Measurements from ENCODE around the gene SAMM50.
"Not testable (repeated sequence)": the region's sequence is repeated elsewhere in the genome, so short reads cannot be mapped to it uniquely, and the experiment has no call there.

SAMM50 gene

DNA sequence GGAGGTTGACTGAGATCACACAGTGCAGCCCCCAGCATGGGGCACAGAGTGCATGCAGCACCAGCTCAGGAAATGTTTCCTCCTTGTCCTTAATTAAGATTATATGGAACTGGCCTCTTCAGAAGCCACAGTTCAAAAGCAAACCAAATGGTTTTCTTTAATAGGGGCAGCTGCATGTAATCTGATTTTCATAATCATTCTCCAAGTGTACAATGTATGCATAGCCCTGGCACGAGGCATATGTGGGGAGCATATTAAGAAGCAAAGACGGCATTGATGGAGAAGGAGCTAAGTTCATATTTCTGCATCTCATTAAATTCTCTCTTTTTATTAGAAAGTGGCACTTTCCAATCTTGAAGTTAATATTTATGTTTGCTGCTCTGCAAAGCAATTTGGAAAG, 59.0 kb downstream of the SAMM50 start:
- no peak overlapping the region for H3K4me3 ChIP-seq (ENCODE audit: low read length)
- TF ChIP-seq ZNF274 (IDR thresholded peaks at IDR 0.05; ENCODE audit: low read depth, low read length), result no peak

DNA sequence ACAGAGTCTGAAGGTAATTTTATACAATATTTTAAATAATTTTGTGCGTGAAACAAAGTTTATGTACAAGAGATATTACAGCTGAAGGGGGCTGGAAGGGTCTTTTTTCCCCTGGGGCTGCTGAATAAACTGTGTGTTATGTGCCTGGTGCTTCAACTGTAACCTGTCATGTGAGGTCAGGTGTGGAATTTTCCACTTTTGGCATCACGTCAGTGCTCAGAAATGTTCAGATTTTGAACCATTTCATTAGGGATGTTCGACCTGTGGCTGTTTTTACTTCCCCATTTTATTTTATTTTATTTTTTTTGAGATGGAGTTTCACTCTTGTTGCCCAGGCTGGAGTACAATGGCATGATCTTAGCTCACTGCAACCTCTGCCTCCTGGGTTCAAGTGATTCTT, 61.3 kb downstream of the SAMM50 start:
- H3K4me3 ChIP-seq (ENCODE audit: low read length), result not testable (repeated sequence)

- H3K4me3 ChIP-seq (ENCODE audit: low read length), result no peak overlapping the region
- no peak for TF ChIP-seq ZNF274 (IDR thresholded peaks at IDR 0.05; ENCODE audit: low read depth, low read length)
Observed at GRCh38 chr22:44018594-44018993, 63.4 kb downstream of the SAMM50 start.

- no peak overlapping the region for H3K4me3 ChIP-seq (ENCODE audit: low read length)
- TF ChIP-seq ZNF274 (IDR thresholded peaks at IDR 0.05; ENCODE audit: low read depth, low read length), result no peak
Observed at GRCh38 chr22:44019416-44019815, 64.2 kb downstream of the SAMM50 start.

DNA sequence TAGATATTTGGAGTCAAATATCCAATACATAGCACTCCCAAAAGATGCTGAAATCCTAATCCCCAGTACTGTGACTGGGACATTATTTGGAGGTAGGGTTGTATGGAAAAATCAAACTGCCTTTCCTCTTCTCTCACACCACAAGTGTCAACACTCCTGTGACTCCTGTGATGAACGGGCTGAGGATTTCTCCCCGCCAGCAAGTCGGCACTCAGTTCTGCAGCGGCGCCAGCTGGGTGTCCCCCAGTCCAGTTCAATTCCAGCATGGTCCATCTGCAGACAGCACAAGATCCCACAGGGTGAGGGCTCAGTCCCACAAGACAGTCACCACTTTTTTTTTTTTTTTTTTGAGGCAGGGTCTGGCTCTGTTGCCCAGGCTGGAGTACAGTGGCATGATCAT, 64.6 kb downstream of the SAMM50 start:
- TF ChIP-seq ZNF274 (IDR thresholded peaks at IDR 0.05; ENCODE audit: low read depth, low read length), result no peak

GRCh38 chr22:44020981-44021380, 65.7 kb downstream of the SAMM50 start:
- no peak overlapping the region for H3K4me3 ChIP-seq (ENCODE audit: low read length)
- TF ChIP-seq ZNF274 (IDR thresholded peaks at IDR 0.05; ENCODE audit: low read depth, low read length), result no peak

More for the DNA sequence above, 64.6 kb downstream of the SAMM50 start:
- H3K4me3 ChIP-seq (ENCODE audit: low read length), result no peak overlapping the region

DNA sequence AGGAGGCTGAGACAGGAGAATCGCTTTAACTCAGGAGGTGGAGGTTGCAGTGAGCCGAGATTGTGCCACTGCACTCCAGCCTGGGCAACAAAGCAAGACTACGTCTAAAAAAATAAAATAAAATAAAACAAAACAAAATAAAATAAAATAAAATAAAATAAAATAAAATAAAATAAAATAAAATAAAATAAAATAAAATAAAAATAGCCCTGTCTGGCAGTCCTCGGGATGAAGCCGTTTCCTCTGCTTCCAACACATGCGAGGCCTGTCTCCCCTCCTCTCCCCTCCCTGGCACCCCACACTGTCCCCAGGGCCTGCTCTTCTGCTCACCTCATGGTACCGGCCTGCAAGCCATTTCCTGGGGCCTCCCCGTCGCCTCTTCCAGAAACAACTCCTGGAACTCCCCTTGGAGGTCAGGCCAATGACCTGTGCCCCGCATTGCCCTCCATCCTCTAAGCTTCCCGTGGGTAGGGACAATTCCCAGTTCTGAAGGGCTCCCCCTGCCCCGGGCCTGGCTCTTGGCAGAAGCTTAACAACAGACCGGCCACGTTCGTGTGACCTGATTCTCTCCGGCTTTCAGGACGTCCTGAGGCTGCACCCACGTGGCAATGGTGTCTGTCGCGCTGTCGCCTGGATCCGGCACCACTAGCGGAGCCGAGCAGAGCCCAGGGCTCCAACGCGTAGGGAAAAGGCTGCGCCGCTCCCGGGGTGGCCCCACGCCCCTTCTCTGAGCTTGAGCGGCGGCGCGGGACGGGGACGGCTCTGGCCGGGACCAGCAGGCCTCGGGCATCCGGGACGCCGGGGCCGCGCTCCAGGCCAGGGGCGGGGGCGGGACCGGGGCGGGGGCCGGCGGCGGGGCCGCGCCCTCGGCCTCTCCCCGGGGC, 68.4 kb downstream of the SAMM50 start:
- no peak for TF ChIP-seq ZNF274 (IDR thresholded peaks at IDR 0.05; ENCODE audit: low read depth, low read length)
- H3K4me3 ChIP-seq (ENCODE audit: low read length), result peak overlapping the region; percentile 79; the same call in 1 of the 2 replicates

- peak within 1 kb of the TSS; percentile 83 for H3K4me3 ChIP-seq (ENCODE audit: low read length)
- no peak for TF ChIP-seq ZNF274 (IDR thresholded peaks at IDR 0.05; ENCODE audit: low read depth, low read length)
Observed at GRCh38 chr22:44024288-44024921, 69.2 kb downstream of the SAMM50 start, which contains the start of gene PARVB. TSS of gene PARVB (plus strand) at chr22:44024302. CDS start at chr22:44024340, 38 bp downstream.

GRCh38 chr22:44025171-44026065, 70.2 kb downstream of the SAMM50 start:
- peak overlapping the region; percentile 83 for H3K4me3 ChIP-seq (ENCODE audit: low read length)
- TF ChIP-seq ZNF274 (IDR thresholded peaks at IDR 0.05; ENCODE audit: low read depth, low read length), result no peak

DNA sequence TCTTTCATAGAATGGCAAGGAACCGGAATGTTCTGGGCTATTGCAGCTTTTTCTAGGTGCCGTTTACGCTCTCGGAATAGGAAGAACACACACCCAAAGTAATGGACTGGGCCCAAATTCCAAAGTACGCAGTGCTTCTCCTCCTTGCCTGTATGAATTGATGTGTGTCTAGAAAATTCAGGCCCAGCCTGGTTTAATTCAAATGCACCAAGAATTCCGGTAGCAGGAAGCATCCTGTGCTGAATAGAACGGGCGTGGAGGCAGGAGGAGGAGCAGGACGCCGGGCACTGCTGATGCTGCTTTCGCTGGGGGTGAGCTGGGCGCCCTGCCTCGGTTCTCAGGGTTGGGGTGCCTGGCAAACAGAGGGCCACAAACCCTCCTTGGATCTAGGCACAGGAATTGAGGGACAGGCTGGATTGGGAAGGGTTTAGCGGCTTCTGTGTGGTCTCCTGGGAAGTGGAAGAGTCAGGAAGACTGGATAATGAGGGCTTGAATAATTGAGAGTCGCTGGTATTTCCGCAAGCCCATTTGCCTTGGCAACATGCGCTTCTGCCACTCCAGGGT, 70.9 kb downstream of the SAMM50 start:
- H3K4me3 ChIP-seq (ENCODE audit: low read length), result peak overlapping the region; percentile 83; the same call in 1 of the 2 replicates
- TF ChIP-seq ZNF274 (IDR thresholded peaks at IDR 0.05; ENCODE audit: low read depth, low read length), result no peak

GRCh38 chr22:44026630-44027511, 71.6 kb downstream of the SAMM50 start:
- peak overlapping the region; percentile 83; the same call in 1 of the 2 replicates for H3K4me3 ChIP-seq (ENCODE audit: low read length)
- TF ChIP-seq ZNF274 (IDR thresholded peaks at IDR 0.05; ENCODE audit: low read depth, low read length), result no peak

DNA sequence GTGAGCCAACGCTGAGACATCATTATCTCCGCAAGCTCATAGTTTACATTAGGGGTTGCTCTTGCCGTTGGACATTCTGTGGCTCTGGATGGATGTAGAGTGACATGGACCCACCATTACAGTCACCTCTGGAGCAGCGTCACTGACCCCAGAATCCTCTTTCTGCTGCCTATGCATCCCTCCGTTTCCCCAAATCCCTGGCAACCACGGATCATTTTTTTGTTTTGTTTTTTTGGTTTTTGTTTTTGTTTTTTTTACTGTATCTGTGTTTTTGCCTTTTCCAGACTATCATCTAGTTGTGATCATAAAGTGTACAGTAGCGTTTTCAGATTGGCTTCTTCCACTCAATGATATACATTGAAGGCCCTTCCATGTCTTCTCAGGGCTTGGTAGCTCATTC, 72.8 kb downstream of the SAMM50 start:
- no peak for TF ChIP-seq ZNF274 (IDR thresholded peaks at IDR 0.05; ENCODE audit: low read depth, low read length)
- no peak overlapping the region for H3K4me3 ChIP-seq (ENCODE audit: low read length)

DNA sequence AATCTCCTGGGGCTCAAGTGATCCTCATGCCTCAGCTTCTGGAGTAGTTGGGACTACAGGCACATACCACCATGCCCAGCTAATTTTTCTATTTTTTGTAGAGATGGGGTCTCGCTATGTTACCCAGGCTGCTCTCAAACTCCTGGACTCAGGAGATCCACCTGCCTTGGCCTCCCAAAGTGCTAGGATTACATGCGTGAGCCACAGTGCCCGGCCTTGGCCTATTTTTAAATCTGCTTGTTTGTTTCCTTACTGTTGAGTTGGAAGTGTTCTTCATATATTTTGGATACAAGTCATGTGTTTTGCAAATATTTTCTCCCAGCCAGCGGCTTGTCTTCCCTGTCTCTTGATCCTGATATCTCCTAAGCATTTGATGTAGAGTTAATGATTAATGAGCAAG, 73.8 kb downstream of the SAMM50 start:
- no peak for TF ChIP-seq ZNF274 (IDR thresholded peaks at IDR 0.05; ENCODE audit: low read depth, low read length)
- no peak overlapping the region for H3K4me3 ChIP-seq (ENCODE audit: low read length)
